SK-N-SH treated with all-trans-retinoic acid at 6 μM for 48 hours (cell line): ENCODE results near the gene POU2AF2.

Source experiments
- TF ChIP-seq, protein P1 (sequence below): fragments of 250-450 bp; sonication (Bioruptor Pico); IDR thresholded peaks from 2 replicates; pipeline ENCODE4 v1.8.0; 2021; ENCODE audit warnings: low read depth, mild to moderate bottlenecking, moderate library complexity, borderline replicate concordance
- TF ChIP-seq, protein P2 (sequence below): fragments of 250-450 bp; sonication (Bioruptor Pico); IDR thresholded peaks from 2 replicates; pipeline ENCODE4 v1.8.0; 2020; ENCODE audit warnings: mild to moderate bottlenecking, moderate library complexity, borderline replicate concordance

DNA sequence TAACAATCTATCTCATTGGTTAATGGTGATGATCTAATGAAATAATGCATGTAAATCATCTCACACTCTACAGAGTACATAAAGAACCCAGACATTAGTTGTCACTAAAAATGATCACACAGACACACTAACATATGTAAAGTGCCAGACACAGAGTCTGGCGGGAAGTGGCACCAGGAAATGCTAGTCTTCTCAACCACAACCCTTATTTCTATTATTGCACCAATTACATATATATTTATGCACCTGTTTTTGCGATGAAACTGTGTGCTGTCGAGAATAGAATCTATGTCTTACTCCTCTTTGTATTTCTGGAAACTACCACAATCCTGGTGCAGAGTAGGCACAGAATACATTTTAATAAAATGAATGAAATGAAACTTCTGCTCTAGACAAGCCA lies 26.9 kb downstream of the POU2AF2 start:
- TF ChIP-seq, protein P1, sequence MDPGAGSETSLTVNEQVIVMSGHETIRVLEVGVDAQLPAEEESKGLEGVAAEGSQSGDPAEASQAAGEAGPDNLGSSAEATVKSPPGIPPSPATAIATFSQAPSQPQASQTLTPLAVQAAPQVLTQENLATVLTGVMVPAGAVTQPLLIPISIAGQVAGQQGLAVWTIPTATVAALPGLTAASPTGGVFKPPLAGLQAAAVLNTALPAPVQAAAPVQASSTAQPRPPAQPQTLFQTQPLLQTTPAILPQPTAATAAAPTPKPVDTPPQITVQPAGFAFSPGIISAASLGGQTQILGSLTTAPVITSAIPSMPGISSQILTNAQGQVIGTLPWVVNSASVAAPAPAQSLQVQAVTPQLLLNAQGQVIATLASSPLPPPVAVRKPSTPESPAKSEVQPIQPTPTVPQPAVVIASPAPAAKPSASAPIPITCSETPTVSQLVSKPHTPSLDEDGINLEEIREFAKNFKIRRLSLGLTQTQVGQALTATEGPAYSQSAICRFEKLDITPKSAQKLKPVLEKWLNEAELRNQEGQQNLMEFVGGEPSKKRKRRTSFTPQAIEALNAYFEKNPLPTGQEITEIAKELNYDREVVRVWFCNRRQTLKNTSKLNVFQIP = no peak
- TF ChIP-seq, protein P2, sequence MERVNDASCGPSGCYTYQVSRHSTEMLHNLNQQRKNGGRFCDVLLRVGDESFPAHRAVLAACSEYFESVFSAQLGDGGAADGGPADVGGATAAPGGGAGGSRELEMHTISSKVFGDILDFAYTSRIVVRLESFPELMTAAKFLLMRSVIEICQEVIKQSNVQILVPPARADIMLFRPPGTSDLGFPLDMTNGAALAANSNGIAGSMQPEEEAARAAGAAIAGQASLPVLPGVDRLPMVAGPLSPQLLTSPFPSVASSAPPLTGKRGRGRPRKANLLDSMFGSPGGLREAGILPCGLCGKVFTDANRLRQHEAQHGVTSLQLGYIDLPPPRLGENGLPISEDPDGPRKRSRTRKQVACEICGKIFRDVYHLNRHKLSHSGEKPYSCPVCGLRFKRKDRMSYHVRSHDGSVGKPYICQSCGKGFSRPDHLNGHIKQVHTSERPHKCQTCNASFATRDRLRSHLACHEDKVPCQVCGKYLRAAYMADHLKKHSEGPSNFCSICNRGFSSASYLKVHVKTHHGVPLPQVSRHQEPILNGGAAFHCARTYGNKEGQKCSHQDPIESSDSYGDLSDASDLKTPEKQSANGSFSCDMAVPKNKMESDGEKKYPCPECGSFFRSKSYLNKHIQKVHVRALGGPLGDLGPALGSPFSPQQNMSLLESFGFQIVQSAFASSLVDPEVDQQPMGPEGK (CRISPR knock-in tag) = no peak
